Ishikawa (cell line): Measurements from ENCODE around the gene CPO.

Experiments used
- CREB1 ChIP-seq: IDR thresholded peaks from 2 replicates; pipeline ENCODE4 v1.6.1; 2012; ENCODE audit warnings: low read depth
- REST ChIP-seq: IDR thresholded peaks from 2 replicates; pipeline ENCODE4 v1.6.1; 2012; ENCODE audit warnings: low read depth, mild to moderate bottlenecking
- YY1 ChIP-seq: IDR thresholded peaks from 2 replicates; pipeline ENCODE4 v1.6.1; 2012; ENCODE audit warnings: low read depth
- ZBTB7A ChIP-seq: IDR thresholded peaks from 2 replicates; pipeline ENCODE4 v1.6.1; 2012; ENCODE audit warnings: low read depth

DNA sequence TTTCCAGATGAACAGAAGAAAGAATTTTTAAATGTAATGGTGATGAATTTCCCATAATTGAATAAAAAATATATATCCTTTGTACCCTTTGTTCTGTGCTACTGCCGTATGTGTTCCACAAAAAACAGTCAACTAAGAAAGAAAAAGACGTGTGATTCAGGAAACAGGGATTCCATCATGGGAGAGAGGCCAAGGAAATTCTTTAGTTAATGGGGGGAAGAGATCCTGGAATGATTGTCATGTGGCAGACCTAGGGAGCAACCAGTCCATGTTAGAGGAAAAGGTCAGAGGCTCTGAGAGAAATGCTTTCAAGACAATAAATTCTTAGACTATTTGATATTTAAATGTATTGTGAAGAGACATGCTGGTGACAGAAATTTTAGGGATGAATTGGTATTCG is 76.6 kb downstream of the CPO start:
- no peak for TF ChIP-seq CREB1
- no peak for TF ChIP-seq ZBTB7A
- no peak for TF ChIP-seq YY1
- no peak for TF ChIP-seq REST
